SIG-M5 treated with dmso at 0.1 percent for 504 hours (cell line): ENCODE data around the gene CBLIF.
"Not testable (repeated sequence)": the region's sequence is repeated elsewhere in the genome, so short reads cannot be mapped to it uniquely, and the experiment has no call there.

ENCODE experiments used
- DNase-seq: peaks from one replicate; lab custom pipeline; 2025; ENCODE audit not compliant: unreplicated experiment; lab: John Stamatoyannopoulos, UW

The CBLIF gene

DNA sequence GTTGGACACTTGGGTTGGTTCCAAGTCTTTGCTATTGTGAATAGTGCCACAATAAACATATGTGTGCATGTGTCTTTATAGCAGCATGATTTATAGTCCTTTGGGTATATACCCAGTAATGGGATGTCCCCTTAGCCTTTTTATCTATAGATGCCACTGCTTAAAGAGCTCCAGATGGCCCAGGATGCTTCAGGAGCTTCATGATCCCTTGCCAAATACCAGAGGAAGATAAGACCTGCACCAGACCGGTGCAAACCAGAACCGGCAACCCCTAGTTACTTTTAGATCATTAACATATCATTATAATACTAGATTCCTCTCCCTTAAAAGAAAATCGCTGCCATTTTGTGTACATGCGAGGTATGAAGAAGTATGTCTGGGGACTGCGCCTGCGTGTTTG, 3.1 kb upstream of the CBLIF start:
- DNase-seq, result not testable (repeated sequence)

DNA sequence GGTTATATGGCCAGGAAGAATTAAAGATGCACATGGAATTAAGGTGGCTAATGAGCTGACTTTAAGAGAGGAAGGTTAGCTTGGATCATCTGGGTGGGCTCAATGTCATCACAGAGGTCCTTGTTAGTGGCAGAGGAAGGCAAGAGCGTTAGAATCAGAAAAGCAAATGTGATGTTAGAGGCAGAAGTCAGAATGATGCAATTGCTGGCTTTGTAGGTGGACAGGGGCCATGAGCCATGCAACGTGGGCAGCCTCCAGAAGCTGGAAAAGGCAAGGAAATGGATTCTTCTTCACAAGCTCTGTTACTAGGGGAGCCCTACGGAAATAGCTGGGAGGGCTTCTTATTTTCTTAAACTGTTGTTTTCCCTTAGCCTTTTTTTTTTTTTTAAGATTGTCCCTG, 2.3 kb upstream of the CBLIF start:
- no peak for DNase-seq

DNA sequence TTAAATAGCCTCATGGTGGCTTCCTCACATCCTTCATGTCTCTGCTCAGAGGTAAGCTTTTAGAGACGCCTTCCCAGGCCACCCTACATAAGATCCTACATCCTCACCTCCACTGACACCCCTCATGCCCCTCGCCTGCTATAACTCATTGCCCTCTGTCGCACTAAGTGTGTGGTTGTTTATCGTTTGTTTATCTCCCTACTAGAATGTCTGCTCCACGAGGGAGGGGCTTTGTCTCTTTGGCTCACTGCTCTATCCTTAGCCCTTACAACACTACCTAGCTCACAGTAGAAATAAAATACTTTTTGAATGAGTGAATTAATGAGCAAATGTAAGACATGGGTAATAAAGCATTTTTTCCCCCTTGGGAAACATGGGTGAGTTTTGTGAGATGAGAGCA, 1.3 kb upstream of the CBLIF start:
- DNase-seq, result no peak

DNA sequence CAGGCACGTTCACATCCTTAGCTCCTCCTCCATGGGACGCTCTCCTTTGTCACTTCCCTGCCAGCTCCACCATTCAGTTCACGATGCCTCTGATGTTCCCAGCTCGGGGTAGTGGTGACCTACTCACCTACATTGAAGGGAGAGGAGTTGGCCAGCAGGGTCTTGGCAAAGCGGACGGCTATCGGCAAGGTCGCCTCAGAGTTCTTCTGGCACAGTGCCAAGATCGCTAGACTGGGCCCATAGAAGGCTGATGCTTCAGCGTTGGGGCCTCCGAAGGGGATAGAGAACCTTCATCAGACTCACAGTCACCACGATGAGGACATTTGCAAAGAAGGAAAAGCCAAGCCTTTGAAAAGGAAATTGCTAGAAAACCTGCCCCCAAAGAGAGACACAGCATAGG, 3.0 kb downstream of the CBLIF start:
- no peak for DNase-seq

DNA sequence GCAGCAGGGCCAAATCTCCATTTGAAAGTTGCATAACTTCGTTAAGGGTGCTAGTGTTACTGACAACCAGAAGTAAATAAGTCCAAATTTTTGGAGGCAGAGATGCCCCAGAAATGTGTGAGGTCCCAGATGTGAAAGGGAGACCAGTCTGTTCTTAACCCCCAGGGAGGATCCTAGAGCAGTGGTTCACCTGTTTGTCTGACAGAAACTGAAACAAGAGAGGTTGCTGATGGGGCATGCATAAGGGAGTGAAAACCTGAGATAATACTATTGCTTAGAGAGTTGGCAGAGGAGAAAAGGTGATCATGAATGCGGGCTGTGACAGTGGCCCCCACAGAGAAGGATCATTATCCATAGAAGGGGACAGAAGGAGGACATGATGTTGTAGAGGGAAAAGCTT, 3.8 kb downstream of the CBLIF start:
- DNase-seq, result no peak

DNA sequence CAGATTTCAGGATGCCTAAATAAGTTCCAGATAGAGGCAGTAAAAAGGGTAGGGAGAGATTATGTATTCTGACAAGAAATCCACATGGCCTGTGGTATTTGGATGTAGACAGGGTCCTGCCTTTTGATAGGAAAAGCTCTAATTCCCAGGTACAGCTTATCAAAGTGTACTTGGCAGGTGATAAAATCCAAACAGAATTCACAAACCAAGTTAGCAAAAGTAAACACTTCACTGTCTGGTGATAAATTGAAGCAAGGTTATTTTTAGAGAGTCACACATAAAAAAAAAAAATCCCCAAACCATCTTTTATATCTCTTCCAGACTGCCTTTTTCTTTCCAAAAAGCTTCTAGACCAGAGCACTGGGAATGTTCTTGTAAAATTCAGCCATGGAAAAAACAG, 5.7 kb downstream of the CBLIF start:
- no peak for DNase-seq

DNA sequence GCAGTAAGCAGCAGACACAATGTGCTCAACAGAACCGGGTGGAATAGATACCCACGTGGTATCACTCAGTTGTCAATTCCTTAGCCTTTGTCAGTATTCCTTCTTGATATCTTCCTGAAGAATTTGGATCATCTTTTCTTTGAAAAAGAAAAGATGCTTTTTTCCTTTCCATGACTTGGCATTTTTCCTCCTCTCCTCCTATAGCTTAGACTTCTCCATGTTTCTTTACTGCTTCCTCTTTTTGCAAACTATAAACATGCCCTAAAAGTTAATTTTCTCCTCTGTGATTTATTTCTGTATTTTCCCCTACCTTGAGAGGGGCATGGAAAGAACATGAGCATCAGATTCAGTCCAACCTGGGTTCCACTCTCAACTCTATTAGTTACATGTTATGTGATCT, 11.7 kb downstream of the CBLIF start:
- DNase-seq, result no peak

DNA sequence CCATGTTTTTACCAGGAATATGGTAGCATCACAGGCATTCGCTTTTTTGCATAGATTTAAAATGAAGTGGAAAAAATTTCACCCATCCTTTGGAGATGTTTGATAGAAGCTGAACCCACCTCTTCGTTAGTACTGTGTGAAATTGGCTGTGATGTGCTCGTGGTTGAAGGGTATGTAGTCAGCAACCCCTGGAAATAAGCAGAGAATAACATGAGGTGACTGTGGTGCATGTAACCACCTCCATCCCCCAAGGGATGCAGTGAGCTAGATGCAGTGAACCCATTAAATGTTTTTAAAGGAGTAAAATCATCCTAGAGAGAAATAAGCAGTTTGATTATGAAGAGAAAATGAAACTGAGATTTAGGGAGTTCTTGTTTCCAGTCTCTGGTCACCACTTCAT, 15.9 kb downstream of the CBLIF start:
- no peak for DNase-seq

DNA sequence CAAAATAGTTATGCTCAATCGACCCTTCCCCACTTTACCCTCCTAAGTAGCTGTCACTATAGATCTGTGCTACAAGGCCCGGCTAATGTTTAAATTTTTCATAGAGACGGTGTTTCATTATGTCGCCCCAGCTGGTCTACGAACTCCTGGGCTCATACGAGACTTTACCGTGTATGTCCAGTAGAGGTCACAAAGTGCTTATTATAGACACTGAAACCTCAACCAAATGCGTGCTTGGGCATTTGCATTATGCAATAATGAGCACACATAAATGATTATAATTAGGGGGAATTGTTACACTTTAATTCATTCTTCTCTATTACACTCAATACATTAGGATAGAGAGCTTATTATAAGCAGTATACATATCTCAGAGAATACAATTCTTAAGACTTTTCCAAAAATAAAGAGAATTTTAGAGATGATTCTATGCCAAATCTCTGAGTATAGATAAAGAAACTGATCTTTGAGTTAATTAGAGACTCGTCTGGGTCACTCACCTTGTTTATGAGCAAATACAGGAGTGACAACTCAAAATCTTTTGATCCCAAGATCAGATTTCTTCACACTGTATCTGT, 22.2 kb downstream of the CBLIF start:
- peak; percentile 64 for DNase-seq

DNA sequence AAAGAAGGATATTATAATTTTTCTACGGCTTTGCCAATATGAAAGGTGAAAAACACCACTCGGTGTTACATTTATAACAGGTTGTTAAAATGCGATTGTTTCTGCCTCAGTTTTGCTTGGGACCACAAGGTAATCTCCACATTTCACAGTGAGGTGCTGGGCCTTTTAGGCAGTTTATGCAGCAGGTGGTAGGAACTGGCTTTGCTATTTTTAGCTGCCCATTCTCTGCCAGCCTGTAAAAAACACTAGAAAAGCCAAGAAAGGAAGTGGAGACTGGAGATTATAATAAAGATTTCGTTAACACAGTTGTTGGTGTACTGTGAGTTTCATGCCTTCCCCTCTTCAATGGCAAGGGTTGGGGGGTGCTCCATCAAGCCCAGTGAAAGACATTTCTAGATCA, 26.7 kb downstream of the CBLIF start:
- DNase-seq, result peak; percentile 64

DNA sequence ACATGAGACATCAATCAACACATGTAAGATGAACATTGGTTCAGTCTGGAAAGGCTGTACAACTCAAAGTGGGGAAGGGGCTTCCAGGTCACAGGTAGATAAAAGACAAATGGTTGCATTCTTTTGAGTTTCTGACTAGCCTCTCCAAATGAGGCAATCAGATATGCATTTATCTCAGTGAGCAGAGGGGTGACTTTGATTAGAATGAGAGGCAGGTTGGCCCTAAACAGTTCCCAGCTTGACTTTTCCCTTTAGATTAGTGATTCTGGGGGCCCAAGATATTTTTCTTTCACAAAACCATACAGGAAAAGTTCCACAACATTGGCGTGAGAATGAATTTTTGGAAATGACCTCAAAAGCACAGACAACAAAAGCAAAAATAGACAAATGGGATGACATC, 28.9 kb downstream of the CBLIF start:
- DNase-seq, result not testable (repeated sequence)

DNA sequence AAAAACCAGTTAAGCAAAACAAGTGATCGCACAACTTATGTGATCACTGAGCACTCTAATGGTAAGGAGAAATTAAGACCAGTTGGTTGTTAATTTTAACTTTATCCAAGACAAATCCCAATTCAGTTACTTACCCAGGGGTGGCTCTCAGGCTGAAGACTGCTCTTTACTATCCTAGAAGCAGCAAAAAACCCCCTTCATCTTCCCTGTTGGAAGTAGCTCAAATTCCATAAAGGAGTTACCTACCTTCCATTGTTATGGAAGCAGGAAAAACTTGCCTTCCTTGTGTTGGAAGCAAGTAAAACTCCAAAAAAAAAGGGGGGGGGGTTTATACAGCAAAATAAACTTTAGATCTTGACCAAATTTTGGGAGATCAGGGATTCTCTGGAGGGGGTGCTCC, 29.5 kb downstream of the CBLIF start:
- no peak for DNase-seq

DNA sequence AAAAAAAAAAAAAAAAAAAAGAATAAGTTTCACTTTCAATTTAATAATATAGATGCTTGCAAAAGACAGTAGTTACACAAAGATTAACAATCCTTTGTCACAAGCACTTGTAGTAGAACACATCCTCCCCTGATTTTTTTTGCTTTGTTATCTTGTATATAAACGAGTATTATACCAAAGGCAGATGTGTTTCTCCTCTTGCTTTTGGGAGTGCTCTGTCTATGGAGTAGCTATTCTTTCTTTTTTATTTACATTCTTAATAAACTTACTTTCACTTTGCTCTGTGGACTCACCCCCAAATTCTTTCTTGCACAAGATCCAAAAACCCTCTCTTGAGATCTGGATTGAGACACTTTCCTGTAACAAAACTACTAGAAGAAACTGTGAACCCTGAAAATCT, 31.3 kb downstream of the CBLIF start:
- peak; percentile 7 for DNase-seq

DNA sequence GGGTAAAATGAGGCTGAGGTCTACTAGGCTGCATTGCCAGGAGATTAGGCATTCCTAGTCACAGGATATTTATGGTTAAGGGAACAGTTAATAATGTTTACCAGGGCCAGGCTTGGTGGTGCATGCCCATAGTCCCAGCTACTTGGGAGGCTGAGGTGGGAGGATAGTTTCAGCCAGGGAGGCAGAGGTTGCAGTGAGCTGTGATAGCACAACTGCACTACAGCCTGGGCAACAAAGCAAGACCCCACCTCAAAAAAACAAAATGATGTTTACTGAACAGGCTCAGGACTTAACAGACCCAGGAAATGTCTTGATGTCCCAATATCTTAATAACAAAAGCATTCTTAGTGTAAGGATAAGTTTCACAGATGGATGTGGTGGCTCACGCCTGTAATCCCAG, 31.9 kb downstream of the CBLIF start:
- no peak for DNase-seq

DNA sequence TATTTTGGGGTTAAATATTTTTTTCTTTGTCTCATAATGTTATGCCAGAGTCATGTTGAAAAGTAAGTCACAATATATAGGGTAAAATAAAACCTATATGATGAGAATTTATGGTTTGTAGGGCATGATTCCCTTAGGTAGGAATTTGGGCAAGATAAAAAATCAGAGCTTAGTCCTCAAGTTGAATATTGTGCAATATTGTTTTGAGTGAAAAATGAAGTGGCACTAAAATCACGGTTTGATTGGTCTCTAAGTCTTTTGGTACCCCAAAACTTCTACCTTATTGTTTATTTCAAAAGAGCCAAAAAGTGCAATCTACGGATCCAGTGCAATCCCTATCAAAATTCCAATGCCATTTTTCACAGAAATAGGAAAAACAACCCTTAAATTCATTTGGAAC, 33.1 kb downstream of the CBLIF start:
- DNase-seq, result no peak

DNA sequence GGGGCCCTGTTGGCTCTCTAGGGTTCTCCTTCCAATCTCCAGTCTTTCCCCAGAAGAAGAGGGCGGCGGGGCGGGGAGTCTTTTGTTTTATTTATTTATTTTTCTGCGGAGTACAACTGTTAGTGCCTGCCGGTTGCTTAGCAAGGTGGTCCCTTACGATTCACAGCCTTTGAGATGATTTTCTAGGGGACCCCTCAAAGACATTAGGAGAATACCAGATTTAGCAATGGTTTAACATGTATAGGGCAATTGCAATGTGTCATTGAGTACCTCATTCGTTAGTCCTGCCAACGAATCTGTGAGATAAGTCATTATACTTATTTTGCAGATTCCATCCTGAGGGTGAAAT, 34.4 kb downstream of the CBLIF start:
- no peak for DNase-seq

DNA sequence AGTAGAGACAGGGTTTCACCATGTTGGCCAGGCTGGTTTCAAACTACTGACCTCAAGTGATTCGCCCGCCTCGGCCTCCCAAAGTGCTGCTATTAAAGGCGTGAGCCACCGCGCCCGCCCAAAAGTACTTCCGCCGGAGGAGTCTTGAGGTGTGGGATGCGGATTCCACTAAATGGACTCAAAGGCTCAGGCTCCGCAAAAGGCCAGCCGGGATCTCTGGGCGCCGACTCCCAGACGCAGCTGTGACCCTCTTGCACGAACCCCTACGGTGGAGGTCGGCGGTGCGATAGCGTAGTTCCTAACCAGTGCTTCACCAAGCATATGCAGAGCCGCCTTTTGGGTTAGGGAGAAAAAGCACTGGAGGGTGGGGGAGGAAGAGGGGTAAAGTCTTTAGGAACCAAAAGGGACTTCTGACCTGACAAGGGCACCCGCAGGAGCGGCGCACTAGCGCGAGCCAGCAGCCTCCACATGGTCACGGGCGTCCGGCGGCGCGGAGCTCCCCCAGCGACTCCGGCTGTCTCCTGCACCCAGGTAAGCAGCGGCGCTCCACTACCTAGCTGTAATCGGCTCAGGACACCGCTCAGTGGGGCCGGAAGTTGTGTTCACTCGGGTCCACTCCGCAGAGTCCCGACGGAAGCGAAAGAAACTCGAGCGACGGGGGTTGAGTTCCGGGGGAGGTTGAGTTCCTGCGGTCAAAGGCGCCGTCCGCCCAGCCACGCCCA, 34.9 kb downstream of the CBLIF start, which contains the start of gene MRPL16:
Gene MRPL16 (minus strand): TSS at position 590 of the 722 bp plus-strand sequence. CDS start 120 bp downstream, at position 470.
- peak; percentile 83 for DNase-seq

DNA sequence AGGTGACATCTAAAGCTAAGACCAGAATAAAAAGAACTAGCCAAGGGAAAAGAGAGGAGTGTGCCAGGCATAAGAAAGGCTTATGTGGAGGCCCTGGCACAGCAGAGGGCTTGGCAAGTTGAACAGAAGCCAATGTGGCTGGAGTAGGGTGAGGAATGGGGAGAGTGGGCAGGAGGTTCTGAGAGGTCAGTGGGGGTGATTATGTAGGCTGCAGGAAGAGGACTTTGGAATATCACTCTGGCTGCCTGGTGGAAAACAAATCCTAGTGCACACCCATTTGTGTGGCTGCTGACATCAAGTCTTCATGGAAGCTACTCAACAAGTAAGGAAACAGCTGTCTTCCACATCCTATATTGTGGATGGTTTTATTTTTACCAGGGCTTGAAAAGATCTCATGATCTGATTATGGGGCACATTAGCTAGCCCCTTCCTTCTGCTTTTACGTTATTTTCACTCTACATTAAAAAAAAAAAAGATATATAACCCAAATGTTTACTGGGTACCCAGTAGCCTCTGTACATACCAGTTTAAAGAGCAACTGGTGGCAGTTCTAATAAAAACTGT, 38.2 kb downstream of the CBLIF start:
- DNase-seq, result no peak

DNA sequence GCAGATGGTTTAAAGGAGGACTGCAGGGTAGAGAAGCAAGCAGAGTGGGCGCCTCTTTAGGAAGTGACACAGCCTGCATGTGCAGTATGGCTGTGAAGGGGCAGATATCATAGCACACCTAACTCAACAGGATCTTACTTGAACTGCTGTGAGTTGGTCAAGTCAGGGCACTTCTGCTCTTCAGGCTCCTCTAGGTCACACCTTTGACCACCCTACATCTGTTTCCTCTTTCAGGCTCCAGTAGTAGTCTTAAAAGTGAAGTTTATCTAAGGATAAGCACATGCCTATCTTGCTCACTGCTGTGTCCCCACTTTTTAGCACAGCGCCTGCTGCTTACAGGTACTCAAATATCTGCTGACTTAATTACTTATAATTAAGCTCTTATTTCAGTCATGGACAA, 41.2 kb downstream of the CBLIF start:
- no peak for DNase-seq

DNA sequence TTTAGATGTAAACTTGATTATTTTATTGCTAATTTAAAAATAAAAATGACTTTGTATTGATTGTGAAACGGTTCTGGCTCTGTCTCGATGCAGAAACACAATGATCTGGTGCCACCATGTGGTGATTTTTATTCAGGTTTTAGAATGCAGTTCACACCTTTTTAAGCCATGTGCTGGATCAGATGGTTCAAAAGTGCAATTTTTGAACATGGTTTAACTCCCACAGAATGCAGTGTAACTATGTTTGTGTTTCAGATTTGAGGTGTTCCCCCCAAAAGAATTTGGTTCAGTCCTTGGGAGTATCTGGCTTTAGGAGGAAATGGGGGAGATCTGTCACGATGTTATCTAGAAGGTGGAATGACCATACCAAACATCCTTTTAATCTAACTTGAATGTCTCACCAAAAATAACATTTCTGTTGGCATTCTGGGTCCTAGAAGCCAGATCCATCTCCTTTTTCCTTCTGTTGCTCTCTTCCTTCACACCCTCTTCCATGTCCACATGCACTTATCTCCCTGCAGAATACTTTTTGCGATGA, 42.6 kb downstream of the CBLIF start:
- DNase-seq, result peak; percentile 27

DNA sequence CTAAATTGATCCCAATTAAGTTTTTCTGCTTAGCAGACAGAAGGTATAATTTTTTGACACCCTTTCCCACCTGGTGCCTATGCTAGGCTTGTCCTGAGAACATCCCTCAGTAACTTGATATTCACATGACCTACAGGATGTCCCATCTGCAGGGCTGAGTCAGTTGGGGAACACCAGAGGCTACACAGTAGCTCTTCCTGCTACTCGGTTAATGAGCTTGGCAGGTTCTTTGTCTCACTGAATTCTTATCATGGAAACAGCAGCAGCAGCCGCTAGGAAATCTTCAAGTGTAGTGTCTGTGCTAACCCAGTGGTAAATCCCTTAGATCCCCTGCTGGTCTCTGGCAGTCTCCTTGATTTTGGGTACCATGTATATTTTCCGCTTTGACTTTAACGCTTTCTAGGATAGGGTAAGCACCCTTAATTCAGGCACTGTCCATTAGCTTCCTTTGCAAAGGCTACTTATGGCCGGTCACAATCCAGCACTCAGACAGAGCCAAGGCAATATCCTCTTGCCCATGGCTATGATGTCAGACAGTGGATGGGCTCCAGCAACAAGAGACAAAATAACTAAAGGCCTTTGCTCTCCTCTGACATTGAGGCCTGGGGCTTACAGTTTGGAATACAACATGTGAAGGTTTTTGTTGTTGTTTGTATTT, 43.2 kb downstream of the CBLIF start:
- DNase-seq, result no peak

DNA sequence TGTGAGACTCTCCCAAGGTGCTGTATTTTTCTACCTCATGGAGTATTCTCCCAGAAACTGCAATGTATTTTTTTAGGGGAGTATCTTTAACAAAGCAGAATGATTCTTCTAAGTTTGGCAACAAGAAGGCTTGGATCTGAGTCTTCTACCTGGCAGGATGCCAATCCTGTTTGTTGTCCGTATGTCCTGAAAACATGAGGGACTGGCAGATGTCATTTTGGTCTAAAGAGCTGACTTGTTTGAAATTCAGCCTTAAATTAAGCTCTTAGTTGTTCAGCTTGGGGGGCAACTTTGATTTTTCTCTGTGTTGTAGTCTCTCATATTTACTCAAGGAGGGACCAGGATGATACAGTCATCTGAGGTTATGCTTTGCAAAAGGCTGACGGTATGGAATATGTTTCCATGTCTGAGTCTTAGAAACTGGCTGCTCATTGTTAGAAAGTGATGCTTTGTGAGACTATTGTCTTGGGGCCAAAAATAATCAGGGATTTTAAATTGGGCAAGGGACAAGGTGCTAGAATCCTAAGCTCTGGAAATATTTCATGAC, 44.1 kb downstream of the CBLIF start:
- no peak for DNase-seq
